GM10847 (cell line): Measurements from ENCODE around the gene C8B.

Experiments used
- POLR2A ChIP-seq: IDR thresholded peaks from 2 replicates; pipeline ENCODE4 v1.6.1; 2011; ENCODE audit not compliant: insufficient read length; ENCODE audit errors: extremely low read depth

C8B gene

DNA sequence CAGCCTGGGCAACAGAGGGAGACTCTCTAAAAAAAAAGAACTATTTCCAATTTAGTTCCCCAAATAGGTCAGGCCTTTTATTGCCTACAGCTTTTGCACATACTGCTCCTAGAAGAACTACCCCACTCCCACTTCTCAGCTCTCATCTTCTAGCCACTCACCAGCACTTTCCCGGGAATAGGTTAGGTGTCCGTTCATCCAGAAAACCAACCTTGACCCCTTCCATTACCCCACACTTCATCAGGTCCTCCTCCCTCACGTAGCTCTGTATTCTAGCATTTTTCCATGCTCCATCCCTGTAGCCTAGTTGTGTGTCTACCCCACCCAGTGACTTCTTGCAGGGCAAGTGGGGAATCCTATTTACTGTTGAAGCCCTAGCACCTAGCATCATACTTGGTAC, 42.6 kb downstream of the C8B start:
- TF ChIP-seq POLR2A = no peak

- no peak for TF ChIP-seq POLR2A
These were observed 43.3 kb downstream of the C8B start for GRCh38 chr1:56922507-56922906.

DNA sequence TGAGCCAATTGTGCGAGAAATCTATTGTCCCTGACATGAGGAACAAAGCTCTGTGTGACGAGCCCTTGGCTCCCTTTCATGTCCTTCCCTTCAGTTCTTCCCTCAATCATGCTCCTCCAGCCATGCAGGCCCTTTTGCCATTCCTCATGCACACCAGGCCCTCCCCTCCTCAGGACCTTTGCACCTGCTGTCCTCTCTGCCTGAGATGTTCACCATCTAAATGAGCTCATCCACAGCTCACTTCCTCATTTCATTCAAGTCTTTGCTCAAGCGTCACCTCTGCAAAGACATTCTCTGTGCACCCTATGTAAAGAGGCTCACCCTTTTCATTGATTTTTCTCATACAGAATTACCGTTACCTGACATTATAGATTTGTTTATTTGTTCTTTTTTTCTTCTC, 43.7 kb downstream of the C8B start:
- TF ChIP-seq POLR2A = no peak

- TF ChIP-seq POLR2A = no peak
These were observed 44.3 kb downstream of the C8B start for GRCh38 chr1:56921479-56921878.

- no peak for TF ChIP-seq POLR2A
These were observed 45.2 kb downstream of the C8B start for GRCh38 chr1:56920591-56921001.

- TF ChIP-seq POLR2A = no peak
These were observed 48.5 kb downstream of the C8B start for GRCh38 chr1:56917356-56917755.

DNA sequence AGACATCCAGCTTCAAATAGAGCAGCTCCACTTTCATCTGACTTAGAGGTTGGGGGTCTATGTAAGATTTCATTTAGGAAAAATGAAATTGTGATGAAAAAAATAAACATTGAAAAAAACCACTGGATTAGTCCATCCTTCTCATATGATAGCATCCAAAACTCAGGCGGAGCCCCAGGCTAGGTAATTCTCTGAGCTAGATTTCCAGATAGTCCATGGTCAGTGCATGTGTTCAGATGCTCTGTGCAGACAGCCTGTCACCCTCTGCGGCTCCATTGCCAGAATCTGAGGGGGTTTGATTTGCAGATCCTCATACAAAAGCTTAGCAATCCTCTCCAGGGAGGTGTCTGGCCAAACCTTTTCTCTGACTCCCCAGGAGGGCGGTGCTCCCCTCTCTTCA, 49.2 kb downstream of the C8B start:
- no peak for TF ChIP-seq POLR2A

DNA sequence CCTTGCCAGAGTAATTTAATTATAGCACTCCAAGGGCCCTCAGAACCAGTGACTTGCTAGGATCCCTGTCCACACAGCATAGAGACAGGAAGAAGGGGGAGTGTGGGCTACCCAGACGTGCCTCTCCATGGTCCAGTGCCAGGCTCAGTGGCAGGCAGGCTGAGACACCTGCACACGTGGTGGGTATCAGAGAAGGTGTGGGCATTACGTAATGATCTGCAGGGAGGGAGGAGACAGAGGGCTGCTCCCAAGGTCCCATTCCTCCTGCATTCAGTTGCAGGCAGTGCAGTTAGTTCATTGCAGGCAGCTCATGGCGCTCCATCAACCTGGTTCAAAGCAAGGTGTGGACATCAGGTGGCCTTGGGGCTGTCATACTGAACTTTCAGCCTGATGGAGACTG, 49.9 kb downstream of the C8B start:
- no peak for TF ChIP-seq POLR2A

- no peak for TF ChIP-seq POLR2A
These were observed 53.5 kb downstream of the C8B start for GRCh38 chr1:56912325-56912724.

DNA sequence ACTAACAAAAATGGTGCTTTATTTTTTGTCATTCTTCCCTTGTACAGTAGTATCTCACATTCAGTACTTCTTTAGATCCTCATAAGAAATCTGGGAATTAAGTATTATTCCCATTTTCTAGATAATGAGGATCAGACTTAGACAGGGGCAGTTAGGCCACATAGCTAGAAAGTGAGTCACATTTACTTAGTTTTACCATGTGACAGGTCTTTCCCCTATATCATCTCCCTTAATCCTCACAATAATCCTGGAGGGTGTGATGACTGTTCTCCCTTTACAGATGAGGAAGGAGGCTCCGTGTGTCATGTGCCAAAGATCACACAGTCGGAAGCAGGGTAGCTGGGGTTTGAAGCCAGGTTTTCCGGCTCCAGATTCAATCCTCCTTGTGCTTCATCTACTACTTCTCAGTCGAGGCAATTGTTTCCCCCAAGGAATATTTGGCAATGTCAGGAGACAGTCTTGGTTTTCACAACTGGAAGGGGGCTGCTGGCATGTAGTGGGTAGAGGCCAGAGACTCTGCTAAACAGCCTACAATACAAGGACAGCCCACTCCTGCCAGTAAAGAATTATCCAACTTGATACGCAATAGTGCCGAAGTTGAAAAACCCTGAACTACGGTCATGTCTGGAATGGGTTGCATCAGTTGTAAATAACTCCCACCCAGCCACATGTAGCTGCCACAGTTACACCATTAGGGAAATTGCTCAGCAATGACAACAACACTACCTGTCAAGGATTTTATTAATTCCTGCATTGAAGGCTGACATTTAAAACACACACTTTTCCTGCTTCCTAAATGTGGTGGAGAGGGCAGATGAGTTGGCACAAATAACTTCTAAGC, 54.5 kb downstream of the C8B start:
- no peak for TF ChIP-seq POLR2A

GRCh38 chr1:56910441-56910985, 55.3 kb downstream of the C8B start:
- TF ChIP-seq POLR2A = no peak

DNA sequence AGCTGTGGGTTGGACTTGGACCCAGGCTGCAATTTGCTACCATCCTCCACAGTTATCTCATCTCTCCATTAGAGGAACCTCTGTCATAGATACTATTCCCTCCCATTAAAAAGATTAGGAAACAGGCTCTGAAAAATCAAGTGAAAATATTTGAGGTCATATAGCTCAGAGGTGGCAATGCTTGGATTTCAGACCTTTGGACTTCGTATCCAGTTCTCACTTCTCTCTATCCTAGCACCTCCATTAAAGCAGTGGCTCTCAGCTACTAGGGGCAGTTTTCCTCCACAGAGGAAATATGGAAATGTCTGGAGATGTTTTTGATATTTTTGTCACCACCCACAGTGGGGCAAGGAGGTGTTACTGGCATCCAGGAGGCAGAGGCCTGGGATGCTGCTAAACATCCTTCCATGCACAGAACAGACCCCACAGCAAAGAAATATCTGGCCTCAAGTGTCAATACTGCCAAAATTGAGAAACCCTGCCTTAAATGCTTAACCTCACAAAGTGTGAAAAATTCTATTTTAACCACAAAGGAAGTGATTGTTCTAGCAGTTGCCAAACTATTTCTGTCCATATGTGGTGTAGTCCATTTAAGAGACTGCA, 57.1 kb downstream of the C8B start:
- TF ChIP-seq POLR2A = no peak

DNA sequence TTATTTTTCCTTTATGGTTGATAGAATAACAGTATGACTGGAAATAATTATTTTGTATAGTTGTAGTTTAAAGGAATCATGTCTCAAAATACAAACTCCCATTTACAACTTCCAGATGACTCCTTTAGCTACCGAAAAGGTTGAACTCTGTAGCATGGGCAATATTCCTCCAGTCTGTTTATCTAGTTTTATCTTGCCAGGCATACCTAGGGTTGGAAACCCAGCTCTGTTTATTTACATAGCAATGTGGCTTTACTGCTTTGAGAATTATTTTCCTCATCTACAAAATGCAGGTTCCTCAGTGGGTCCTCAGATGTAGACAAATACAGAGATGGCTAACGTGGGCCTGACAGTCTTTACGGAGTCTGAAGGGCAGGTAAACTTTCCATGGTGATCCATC, 60.1 kb downstream of the C8B start:
- TF ChIP-seq POLR2A = no peak

- no peak for TF ChIP-seq POLR2A
These were observed 61.0 kb downstream of the C8B start for GRCh38 chr1:56904663-56905397.

DNA sequence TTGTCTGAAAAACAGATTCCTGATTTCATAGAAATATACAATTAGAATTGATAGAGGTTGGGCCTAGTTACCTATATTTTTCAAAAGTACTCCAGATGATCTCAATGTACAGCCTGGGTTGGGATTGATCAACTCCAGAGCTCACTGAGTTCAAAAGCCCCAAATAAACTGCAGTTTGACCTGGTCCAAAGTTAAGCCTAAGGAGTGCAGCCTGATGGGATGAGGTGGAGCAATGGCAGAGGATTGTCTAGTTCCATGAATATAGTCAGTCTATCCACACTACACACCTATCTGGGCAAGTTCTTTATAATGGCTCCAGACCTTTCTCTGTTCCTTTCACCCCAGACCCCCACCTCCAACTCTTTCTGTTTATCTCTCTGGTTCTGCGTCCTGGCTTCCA, 62.0 kb downstream of the C8B start:
- no peak for TF ChIP-seq POLR2A

- TF ChIP-seq POLR2A = no peak
These were observed 64.1 kb downstream of the C8B start for GRCh38 chr1:56901716-56902115.
